ENCODE results near the gene ZNF124. TPM values are rescaled to one million over a fixed set of nuclear protein-coding genes. Genes with fewer than 3 reads are reported as not detected.
"Not testable (repeated sequence)": the region's sequence is repeated elsewhere in the genome, so short reads cannot be mapped to it uniquely, and the experiment has no call there.

Gene ZNF124
- total RNA-seq: 10 to 100 TPM in 5 of 6 donors, 1 to 10 TPM in 1; 9.4 to 33.3 (median 18.3) TPM
- polyA plus RNA-seq: 1 to 10 TPM; 1.1 to 2.7 TPM

- DNase-seq; H3K27me3 ChIP-seq; H3K9me3 ChIP-seq; H3K36me3 ChIP-seq; H3K4me1 ChIP-seq; H3K4me3 ChIP-seq; intact Hi-C loops (cut with DNase I); H3K27ac ChIP-seq: not testable (repeated sequence)
- peak; percentile 54 for FAIRE-seq
- peak; percentile 99 for ATAC-seq
- WGBS, 2 donors: 32 to 43% methylated on average over 3 of the region's 28 CpGs
Observed at GRCh38 chr1:247171875-247172563, at the start of gene ZNF124. Gene ZNF124, minus strand, starts transcription at chr1:247172020. Its CDS starts 143 bp downstream, at chr1:247171877.

GRCh38 chr1:247220280-247220679 lies 48.5 kb upstream of the ZNF124 start:
- 91 to 95% methylated on average over 22 to 25 of the region's 30 CpGs for WGBS, 2 donors
- H3K4me1 ChIP-seq; intact Hi-C loops (cut with DNase I); FAIRE-seq; ATAC-seq; H3K36me3 ChIP-seq; H3K4me3 ChIP-seq; H3K9me3 ChIP-seq; H3K27me3 ChIP-seq; DNase-seq; H3K27ac ChIP-seq: not testable (repeated sequence)

- H3K4me1 ChIP-seq: no peaks in the 10 kb centered on the region
- no peak overlapping the region for H3K4me3 ChIP-seq
- H3K9me3 ChIP-seq: no peaks in the 10 kb centered on the region
- 68 to 73% methylated on average over 6 of the region's 6 CpGs for WGBS, 2 donors
- no peak for TF ChIP-seq CTCF (IDR thresholded peaks at IDR 0.05)
- no peaks in the 10 kb centered on the region for H3K36me3 ChIP-seq
- H3K27ac ChIP-seq: no peak overlapping the region
- no peaks in the 10 kb centered on the region for H3K27me3 ChIP-seq
- intact Hi-C loops (cut with DNase I): no loop called here
- ATAC-seq (no peak), FAIRE-seq (no peak), DNase-seq (no peak)
Observed at GRCh38 chr1:247218121-247218651, 46.4 kb upstream of the ZNF124 start.

GRCh38 chr1:247216261-247216660 lies 44.4 kb upstream of the ZNF124 start:
- intact Hi-C loops (cut with DNase I): no loop called here

GRCh38 chr1:247212627-247213617 lies 41.1 kb upstream of the ZNF124 start:
- WGBS, 2 donors: 21 to 37% methylated on average over 1 of the region's 1 CpG
- no peaks in the 10 kb centered on the region for H3K36me3 ChIP-seq
- no peak overlapping the region for H3K27ac ChIP-seq
- no peaks in the 10 kb centered on the region for H3K27me3 ChIP-seq
- intact Hi-C loops (cut with DNase I): no loop called here
- FAIRE-seq: no peak
- no peak for ATAC-seq
- peaks cover 0 to 18% (median 5%) of the 10 kb centered on the region in 3 donors for H3K4me1 ChIP-seq
- H3K9me3 ChIP-seq: no peaks in the 10 kb centered on the region
- H3K4me3 ChIP-seq: no peak overlapping the region
- no peak for DNase-seq
- TF ChIP-seq CTCF (IDR thresholded peaks at IDR 0.05): no peak

More at GRCh38 chr1:247216261-247216660, 44.4 kb upstream of the ZNF124 start:
- DNase-seq (no peak), ATAC-seq (no peak), FAIRE-seq (no peak)
- no peaks in the 10 kb centered on the region for H3K36me3 ChIP-seq
- no peak overlapping the region for H3K4me3 ChIP-seq
- H3K9me3 ChIP-seq: no peaks in the 10 kb centered on the region
- no peaks in the 10 kb centered on the region for H3K4me1 ChIP-seq
- no peak for TF ChIP-seq CTCF (IDR thresholded peaks at IDR 0.05)
- H3K27ac ChIP-seq: no peak overlapping the region
- no peaks in the 10 kb centered on the region for H3K27me3 ChIP-seq
- WGBS, 2 donors: 41 to 44% methylated on average over 3 of the region's 3 CpGs

All from pancreas (tissue), 10 donors.